ENCODE data around the gene NAV2. TPM values are rescaled to one million over a fixed set of nuclear protein-coding genes. Genes with fewer than 3 reads are reported as not detected.

Gene NAV2
- total RNA-seq, 1 experiment from 2014 or later = 46.3 TPM

- H2BK12ac ChIP-seq (ENCODE audit: insufficient read length, low read depth, low read length) = no peak overlapping the region
- H3K27ac Mint-ChIP-seq = peak overlapping the region in 2 of 3 experiments; percentile 22 to 90; a peak in 3 of 7 replicates
- H3K23me2 ChIP-seq (ENCODE audit: insufficient read length, low read depth, low read length, poor library complexity, severe bottlenecking) = no peaks in the 10 kb centered on the region
- H3K18ac ChIP-seq (ENCODE audit: insufficient read length, low read depth, low read length) = no peak overlapping the region
- no CpG with 5 or more reads among the region's 4 CpGs for WGBS (ENCODE audit: extremely low coverage, insufficient read length, low lambda C conversion rate)
- no peaks in the 10 kb centered on the region for H3K79me1 ChIP-seq (ENCODE audit: insufficient read depth, low read depth, low read length, poor library complexity, severe bottlenecking)
- H3K56ac ChIP-seq (ENCODE audit: insufficient read length, low read depth, low read length) = no peak overlapping the region
- no peak overlapping the region for H4K5ac ChIP-seq (ENCODE audit: insufficient read length, low read depth, low read length)
- H2BK120ac ChIP-seq (ENCODE audit: low read depth, low read length, poor library complexity, severe bottlenecking) = no peak overlapping the region
- DNase-seq = peak; percentile 71
- H3K14ac ChIP-seq (ENCODE audit: insufficient read depth, low read length) = no peak overlapping the region
- H3K9ac ChIP-seq (ENCODE audit: extremely low read depth, insufficient read length, low read length) = no peak overlapping the region
- no peaks in the 10 kb centered on the region for H3K27me3 Mint-ChIP-seq (ENCODE audit: low read depth)
- no peak overlapping the region for H3K27ac ChIP-seq (ENCODE audit: insufficient read length, low read depth, low read length)
- no peak overlapping the region for H4K8ac ChIP-seq (replicated peaks; ENCODE audit: insufficient read length, low read depth, low read length)
- H2AK5ac ChIP-seq (ENCODE audit: insufficient read length, low read length) = no peak overlapping the region
- no peak overlapping the region for H2AFZ ChIP-seq (ENCODE audit: low read length)
- no peaks in the 10 kb centered on the region for H3K79me2 ChIP-seq (ENCODE audit: insufficient read depth, low read length)
- H3K4me1 ChIP-seq (ENCODE audit: insufficient read depth, low read length) = peaks cover 3% of the 10 kb centered on the region; the same call in 1 of the 2 replicates
- no peak overlapping the region for H2BK5ac ChIP-seq (ENCODE audit: insufficient read length, low read length)
- no peak overlapping the region for H4K91ac ChIP-seq (ENCODE audit: insufficient read length, low read depth, low read length)
- H3K4me3 Mint-ChIP-seq = no peak overlapping the region; a peak in 1 of 5 replicates
- no peak overlapping the region for H3K23ac ChIP-seq (ENCODE audit: insufficient read length, low read depth, low read length)
- TF ChIP-seq CTCF (conservative IDR thresholded peaks at IDR 0.05) = no peak
- H3K4me2 ChIP-seq (ENCODE audit: insufficient read depth, insufficient read length, low read length) = no peak overlapping the region
- no peaks in the 10 kb centered on the region for H3K27me3 ChIP-seq (ENCODE audit: insufficient read depth, low read length)
- H3T11ph ChIP-seq (ENCODE audit: low read length) = no peak overlapping the region
- no peak overlapping the region for H2BK20ac ChIP-seq (ENCODE audit: low read depth, low read length, poor library complexity, severe bottlenecking)
- H3K36me3 Mint-ChIP-seq (ENCODE audit: insufficient read depth in 1 of 3, low read depth in 3 of 3) = peaks cover 12 to 30% (median 26%) of the 10 kb centered on the region in 3 experiments; a peak in 6 of 7 replicates
- H3K4me1 Mint-ChIP-seq = peaks cover 11 to 18% of the 10 kb centered on the region in 2 experiments
- no peak overlapping the region for H3K4ac ChIP-seq (ENCODE audit: low read depth, low read length)
- no peaks in the 10 kb centered on the region for H3K9me3 ChIP-seq (ENCODE audit: control insufficient read depth, low read depth, low read length)
- no peak overlapping the region for H2BK15ac ChIP-seq (ENCODE audit: low read depth, low read length)
- H4K20me1 ChIP-seq (ENCODE audit: control insufficient read depth, insufficient read depth, insufficient read length) = no peaks in the 10 kb centered on the region
- H3K9me3 Mint-ChIP-seq = no peaks in the 10 kb centered on the region
Observed at GRCh38 chr11:19935507-19935906, 222.9 kb downstream of the NAV2 start.
